Neural progenitor cell (in vitro differentiated cells): ENCODE data around the gene PRPH2.

ENCODE experiments used
- CTCF ChIP-seq: fragments of 200-600 bp; sonication (generic); IDR thresholded peaks from 2 replicates; pipeline ENCODE4 v1.5.1; 2017; ENCODE audit warnings: antibody characterized with exemption, mild to moderate bottlenecking
- EZH2 ChIP-seq: fragments of 200-600 bp; sonication (generic); IDR thresholded peaks from 2 replicates; pipeline ENCODE4 v1.6.1; 2017; ENCODE audit warnings: antibody characterized with exemption, mild to moderate bottlenecking, moderate library complexity

DNA sequence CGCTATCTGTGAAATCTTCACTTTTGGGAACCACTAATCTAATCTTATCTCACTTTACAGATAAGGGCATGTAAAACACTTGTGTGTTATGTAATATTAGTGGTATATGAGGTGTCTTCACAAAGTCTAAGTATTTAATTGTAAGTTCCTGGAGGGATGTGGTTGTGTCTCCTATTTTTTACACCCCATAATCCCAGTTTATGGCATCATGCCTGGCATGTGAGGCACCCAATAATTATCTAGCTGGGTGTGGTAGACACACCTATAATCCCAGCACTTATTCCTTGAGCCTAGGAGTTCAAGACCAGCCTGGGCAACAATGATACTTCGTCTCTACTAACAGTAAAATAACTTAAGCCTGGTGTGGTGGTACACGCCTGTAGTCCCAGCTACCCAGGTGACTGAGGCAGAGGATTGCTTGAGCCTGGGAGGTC is 40.0 kb upstream of the PRPH2 start:
- TF ChIP-seq CTCF: no peak
- TF ChIP-seq EZH2: no peak
